Upper lobe of left lung (tissue), 4 donors: ENCODE data around the gene KRTAP5-8.
"Not testable (repeated sequence)": the region's sequence is repeated elsewhere in the genome, so short reads cannot be mapped to it uniquely, and the experiment has no call there.

ENCODE experiments used
- CTCF ChIP-seq, 6 experiments: fragments of 450-650 bp in 4 of 6; fragments of 200-600 bp in 2 of 6; sonication (generic) in 2 of 6; IDR thresholded peaks; one replicate each; pipeline ENCODE4 v1.5.1; 2016 to 2019; ENCODE audit warnings: antibody characterized with exemption in 6 of 6
- EP300 ChIP-seq, 4 donors: sonication (generic); formaldehyde crosslinking; IDR thresholded peaks; one replicate each; pipeline ENCODE4 v1.5.1; 2017; ENCODE audit warnings: antibody characterized with exemption in 4 of 4, control low read depth in 2 of 4
- POLR2A ChIP-seq, 4 donors: fragments of 450-650 bp; IDR thresholded peaks; one replicate each; pipeline ENCODE4 v1.5.1; 2016 to 2017; ENCODE audit warnings: antibody characterized with exemption in 4 of 4, mild to moderate bottlenecking in 2 of 4

- not testable (repeated sequence) for TF ChIP-seq POLR2A, EP300, CTCF (IDR thresholded peaks at IDR 0.05)
Observed at GRCh38 chr11:71526796-71527575, 10.8 kb upstream of the KRTAP5-8 start, which contains the start of gene KRTAP5-7.
